Measurements from ENCODE around the gene AP3B1. TPM values are rescaled to one million over a fixed set of nuclear protein-coding genes. Genes with fewer than 3 reads are reported as not detected.

The AP3B1 gene
- total and polyA plus RNA-seq, 2 experiments from 2014 or later = 29.4 to 41.4 TPM

DNA sequence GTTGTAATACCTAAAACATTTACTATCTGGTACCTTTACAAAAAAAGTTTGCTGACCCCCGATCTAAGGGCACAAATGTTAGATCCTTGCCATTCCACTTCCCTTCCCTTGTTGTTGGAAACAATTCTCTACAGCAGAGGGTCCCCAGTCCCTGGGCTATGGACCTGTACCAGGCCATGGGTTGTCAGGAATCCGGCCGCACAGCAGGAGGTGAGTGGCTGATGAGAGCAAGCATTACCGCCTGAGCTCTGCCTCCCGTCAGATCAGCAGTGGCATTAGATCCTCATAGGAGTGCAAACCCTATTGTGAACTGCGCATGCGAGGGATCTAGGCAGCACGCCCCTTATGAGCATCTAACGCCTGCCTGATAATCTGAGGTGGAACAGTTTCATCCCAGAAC, 248.5 kb downstream of the AP3B1 start:
- no peaks in the 10 kb centered on the region for H3K27me3 ChIP-seq
- H2AFZ ChIP-seq = no peak overlapping the region
- peaks cover 3% of the 10 kb centered on the region for H3K4me1 ChIP-seq (ENCODE audit: insufficient read depth)
- H3K36me3 ChIP-seq (replicated peaks; ENCODE audit: insufficient read depth, low read depth) = no peaks in the 10 kb centered on the region
- no peaks in the 10 kb centered on the region for H3K79me2 ChIP-seq
- H3K9me3 ChIP-seq (ENCODE audit: low read depth) = no peaks in the 10 kb centered on the region
- H3K9me2 ChIP-seq (replicated peaks; ENCODE audit: insufficient read depth) = no peaks in the 10 kb centered on the region
- no peak for TF ChIP-seq CTCF (IDR thresholded peaks at IDR 0.05; ENCODE audit: poor library complexity)
- H3K4me3 ChIP-seq = no peak overlapping the region
- 99% methylated on average over 9 of the region's 9 CpGs for WGBS (ENCODE audit: low lambda C conversion rate, missing lambda C conversion rate)
- H4K20me1 ChIP-seq (ENCODE audit: insufficient read depth, poor library complexity, severe bottlenecking) = no peaks in the 10 kb centered on the region
- no peak for DNase-seq (ENCODE audit: low spot score)
- no peak overlapping the region for H3K27ac ChIP-seq
- H3K4me2 ChIP-seq = no peak overlapping the region

DNA sequence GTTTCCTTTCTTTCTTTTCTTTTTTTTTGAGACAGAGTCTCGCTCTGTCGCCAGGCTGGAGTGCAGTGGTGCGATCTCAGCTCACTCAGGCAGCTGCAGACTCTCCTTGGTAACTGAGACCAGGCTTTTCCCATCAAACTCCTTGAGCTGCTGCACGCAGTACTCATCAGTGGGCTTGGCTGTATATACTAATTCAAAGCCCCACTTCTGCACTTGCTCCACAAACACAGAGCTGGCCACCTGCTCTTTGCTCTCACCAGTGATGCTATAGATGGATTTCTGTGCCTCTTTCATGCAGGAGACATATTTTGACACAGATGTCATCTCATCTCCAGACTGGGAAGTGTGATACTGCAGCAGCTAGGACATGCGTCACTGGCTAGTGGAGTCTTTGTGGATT, 252.7 kb downstream of the AP3B1 start:
- Histone ChIP-seq H3K27ac (no peak overlapping the region), H3K4me1 (ENCODE audit: insufficient read depth) (no peaks in the 10 kb centered on the region), H3K36me3 (replicated peaks; ENCODE audit: insufficient read depth, low read depth) (no peaks in the 10 kb centered on the region), H3K79me2 (no peaks in the 10 kb centered on the region), H3K4me3 (no peak overlapping the region), H3K27me3 (no peaks in the 10 kb centered on the region), H3K9me3 (ENCODE audit: low read depth) (no peaks in the 10 kb centered on the region), H2AFZ (no peak overlapping the region), H3K4me2 (no peak overlapping the region), H3K9me2 (replicated peaks; ENCODE audit: insufficient read depth) (peaks cover 3% of the 10 kb centered on the region), H4K20me1 (ENCODE audit: insufficient read depth, poor library complexity, severe bottlenecking) (no peaks in the 10 kb centered on the region)
- WGBS (ENCODE audit: low lambda C conversion rate, missing lambda C conversion rate) = 99% methylated on average over 5 of the region's 5 CpGs
- no peak for TF ChIP-seq EZH2phosphoT487 (IDR thresholded peaks at IDR 0.05; ENCODE audit: low read depth, severe bottlenecking, unreplicated experiment)
- TF ChIP-seq CTCF (IDR thresholded peaks at IDR 0.05; ENCODE audit: poor library complexity) = no peak
- no peak for TF ChIP-seq EZH2 (IDR thresholded peaks at IDR 0.05; ENCODE audit: borderline replicate concordance)
- no peak for DNase-seq (ENCODE audit: low spot score)

GRCh38 chr5:78025540-78025939, 269.0 kb downstream of the AP3B1 start:
- no peaks in the 10 kb centered on the region for H3K9me2 ChIP-seq (replicated peaks; ENCODE audit: insufficient read depth)
- no peak for TF ChIP-seq EZH2 (IDR thresholded peaks at IDR 0.05; ENCODE audit: borderline replicate concordance)
- TF ChIP-seq EZH2phosphoT487 (IDR thresholded peaks at IDR 0.05; ENCODE audit: low read depth, severe bottlenecking, unreplicated experiment) = no peak
- no peak for TF ChIP-seq CTCF (IDR thresholded peaks at IDR 0.05; ENCODE audit: poor library complexity)
- H3K79me2 ChIP-seq = no peaks in the 10 kb centered on the region
- DNase-seq (ENCODE audit: low spot score) = no peak
- H3K27ac ChIP-seq = no peak overlapping the region
- no peaks in the 10 kb centered on the region for H3K9me3 ChIP-seq (ENCODE audit: low read depth)
- no peaks in the 10 kb centered on the region for H4K20me1 ChIP-seq (ENCODE audit: insufficient read depth, poor library complexity, severe bottlenecking)
- H3K27me3 ChIP-seq = no peaks in the 10 kb centered on the region
- H2AFZ ChIP-seq = no peak overlapping the region
- no peak overlapping the region for H3K4me3 ChIP-seq
- no peaks in the 10 kb centered on the region for H3K4me1 ChIP-seq (ENCODE audit: insufficient read depth)
- WGBS (ENCODE audit: low lambda C conversion rate, missing lambda C conversion rate) = 76% methylated on average over 2 of the region's 2 CpGs
- H3K36me3 ChIP-seq (replicated peaks; ENCODE audit: insufficient read depth, low read depth) = no peaks in the 10 kb centered on the region
- no peak overlapping the region for H3K4me2 ChIP-seq

GRCh38 chr5:78019744-78020143, 274.8 kb downstream of the AP3B1 start:
- no peaks in the 10 kb centered on the region for H3K9me3 ChIP-seq (ENCODE audit: low read depth)
- no peaks in the 10 kb centered on the region for H4K20me1 ChIP-seq (ENCODE audit: insufficient read depth, poor library complexity, severe bottlenecking)
- H2AFZ ChIP-seq = no peak overlapping the region
- TF ChIP-seq CTCF (IDR thresholded peaks at IDR 0.05; ENCODE audit: poor library complexity) = no peak
- no peak for TF ChIP-seq EZH2 (IDR thresholded peaks at IDR 0.05; ENCODE audit: borderline replicate concordance)
- TF ChIP-seq EZH2phosphoT487 (IDR thresholded peaks at IDR 0.05; ENCODE audit: low read depth, severe bottlenecking, unreplicated experiment) = no peak
- 92% methylated on average over 5 of the region's 5 CpGs for WGBS (ENCODE audit: low lambda C conversion rate, missing lambda C conversion rate)
- DNase-seq (ENCODE audit: low spot score) = no peak
- H3K4me3 ChIP-seq = no peak overlapping the region
- no peak overlapping the region for H3K4me2 ChIP-seq
- no peaks in the 10 kb centered on the region for H3K36me3 ChIP-seq (replicated peaks; ENCODE audit: insufficient read depth, low read depth)
- H3K9me2 ChIP-seq (replicated peaks; ENCODE audit: insufficient read depth) = no peaks in the 10 kb centered on the region
- H3K79me2 ChIP-seq = no peaks in the 10 kb centered on the region
- H3K27me3 ChIP-seq = no peaks in the 10 kb centered on the region
- no peaks in the 10 kb centered on the region for H3K4me1 ChIP-seq (ENCODE audit: insufficient read depth)
- H3K27ac ChIP-seq = no peak overlapping the region
